ENCODE measurements around the gene NEUROG1. TPM values are rescaled to one million over a fixed set of nuclear protein-coding genes. Genes with fewer than 3 reads are reported as not detected.

The NEUROG1 gene
- total and polyA plus RNA-seq, 10 of the 15 experiments (the other 5 are each of a cell fraction or from before 2014, with no cell fraction given) = not detected

DNA sequence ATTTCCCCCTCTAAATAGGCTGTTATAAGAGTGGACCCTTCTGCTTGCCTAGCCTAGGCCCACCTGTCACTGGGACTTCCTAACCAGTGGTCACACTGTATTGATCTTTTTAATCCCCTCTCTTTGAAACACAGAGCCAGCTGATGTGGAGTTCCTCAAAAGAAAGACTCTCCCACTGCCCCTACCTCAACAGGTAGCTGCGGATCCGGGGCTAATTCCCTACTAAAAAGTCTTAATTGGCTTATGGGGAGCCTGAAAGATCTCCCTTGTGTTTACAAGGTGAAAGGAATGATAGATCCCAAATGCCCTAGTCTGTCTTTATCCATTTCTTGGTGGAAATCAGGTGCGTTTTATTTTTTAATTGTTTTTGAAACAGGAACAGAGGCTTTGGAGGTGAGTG is 2.0 kb downstream of the NEUROG1 start:
- POLR2A ChIA-PET = no interaction called here
- no peaks in the 10 kb centered on the region for H4K20me1 ChIP-seq (ENCODE audit: control insufficient read depth, insufficient read depth)
- SMC1A ChIA-PET (ENCODE audit: uncharacterized antibody, unreplicated experiment) = interaction anchor here (1.7 kb wide), 1 partner anchor 25 kb away, joined by 3 read pairs; no protein-coding TSS in a partner anchor

More for the DNA sequence above, 2.0 kb downstream of the NEUROG1 start:
- ATAC-seq (no peak), FAIRE-seq (no peak), DNase-seq (ENCODE audit: low read depth, low spot score) (no peak)
- no peak overlapping the region for H3K4me3 ChIP-seq
- BruUV-seq (replicated peaks) = no TSS peak
- no peaks in the 10 kb centered on the region; the same call in 2 of the 3 replicates for H3K9me3 ChIP-seq (replicated peaks; ENCODE audit: control insufficient read depth, insufficient read depth, low read length)
- H3K27ac ChIP-seq (ENCODE audit: control insufficient read depth, insufficient read depth) = no peak overlapping the region
- in situ Hi-C loops (cut with MboI) (no loop called here), intact Hi-C loops (cut with micrococcal nuclease; ENCODE audit: unreplicated experiment) (no loop called here)
- H2AFZ ChIP-seq (ENCODE audit: control insufficient read depth, low read depth, low read length) = no peak overlapping the region
- no peaks in the 10 kb centered on the region for H3K36me3 ChIP-seq (ENCODE audit: control insufficient read depth in 2 of 2, insufficient read depth in 2 of 2, low read length in 1 of 2)
- TF ChIP-seq STAT1 (conservative IDR thresholded peaks at IDR 0.05) (no peak), PAX5 (IDR thresholded peaks at IDR 0.05; ENCODE audit: borderline replicate concordance, low read depth, low read length) (no peak), PAX8 (IDR thresholded peaks at IDR 0.05) (no peak), BHLHE40 (IDR thresholded peaks at IDR 0.05; ENCODE audit: borderline replicate concordance in 1 of 2, low read depth in 2 of 2, low read length in 1 of 2) (no peak)
- TF ChIP-seq, protein P1, sequence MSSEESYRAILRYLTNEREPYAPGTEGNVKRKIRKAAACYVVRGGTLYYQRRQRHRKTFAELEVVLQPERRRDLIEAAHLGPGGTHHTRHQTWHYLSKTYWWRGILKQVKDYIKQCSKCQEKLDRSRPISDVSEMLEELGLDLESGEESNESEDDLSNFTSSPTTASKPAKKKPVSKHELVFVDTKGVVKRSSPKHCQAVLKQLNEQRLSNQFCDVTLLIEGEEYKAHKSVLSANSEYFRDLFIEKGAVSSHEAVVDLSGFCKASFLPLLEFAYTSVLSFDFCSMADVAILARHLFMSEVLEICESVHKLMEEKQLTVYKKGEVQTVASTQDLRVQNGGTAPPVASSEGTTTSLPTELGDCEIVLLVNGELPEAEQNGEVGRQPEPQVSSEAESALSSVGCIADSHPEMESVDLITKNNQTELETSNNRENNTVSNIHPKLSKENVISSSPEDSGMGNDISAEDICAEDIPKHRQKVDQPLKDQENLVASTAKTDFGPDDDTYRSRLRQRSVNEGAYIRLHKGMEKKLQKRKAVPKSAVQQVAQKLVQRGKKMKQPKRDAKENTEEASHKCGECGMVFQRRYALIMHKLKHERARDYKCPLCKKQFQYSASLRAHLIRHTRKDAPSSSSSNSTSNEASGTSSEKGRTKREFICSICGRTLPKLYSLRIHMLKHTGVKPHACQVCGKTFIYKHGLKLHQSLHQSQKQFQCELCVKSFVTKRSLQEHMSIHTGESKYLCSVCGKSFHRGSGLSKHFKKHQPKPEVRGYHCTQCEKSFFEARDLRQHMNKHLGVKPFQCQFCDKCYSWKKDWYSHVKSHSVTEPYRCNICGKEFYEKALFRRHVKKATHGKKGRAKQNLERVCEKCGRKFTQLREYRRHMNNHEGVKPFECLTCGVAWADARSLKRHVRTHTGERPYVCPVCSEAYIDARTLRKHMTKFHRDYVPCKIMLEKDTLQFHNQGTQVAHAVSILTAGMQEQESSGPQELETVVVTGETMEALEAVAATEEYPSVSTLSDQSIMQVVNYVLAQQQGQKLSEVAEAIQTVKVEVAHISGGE (CRISPR knock-in tag; IDR thresholded peaks at IDR 0.05) = no peak
- no peak overlapping the region for H3K9ac ChIP-seq (ENCODE audit: control insufficient read depth, insufficient read depth, low read length)
- CTCF ChIA-PET = interaction anchor here (1.0 kb wide), 1 partner anchor 18 kb away, joined by 3 read pairs; no protein-coding TSS in a partner anchor
- RAD21 ChIA-PET (ENCODE audit: unreplicated experiment) = no interaction called here
- no peaks in the 10 kb centered on the region for H3K79me2 ChIP-seq (ENCODE audit: control insufficient read depth, insufficient read depth, low read length)
- no peaks in the 10 kb centered on the region for H3K4me1 ChIP-seq (ENCODE audit: control insufficient read depth, insufficient read depth, low read length)
- peaks cover 9 to 10% of the 10 kb centered on the region in 2 experiments for H3K27me3 ChIP-seq (replicated peaks in 1 of 2; ENCODE audit: control insufficient read depth in 2 of 2, insufficient read depth in 2 of 2, low read length in 1 of 2)
- 26% methylated on average over 3 of the region's 3 CpGs for WGBS (ENCODE audit: insufficient coverage, insufficient replicate concordance, low lambda C conversion rate, missing lambda C conversion rate)
- H3K4me2 ChIP-seq (ENCODE audit: control insufficient read depth, insufficient read depth) = no peak overlapping the region

All from GM12878 (cell line).